Activated CD8-positive, alpha-beta T cell treated with anti-CD3 and anti-CD28 coated beads for 36 hours (primary cell): ENCODE measurements around the gene ERGIC1. TPM values are rescaled to one million over a fixed set of nuclear protein-coding genes. Genes with fewer than 3 reads are reported as not detected.

ENCODE experiments used
- ATAC-seq: fragments of 200-7000 bp; cut with Tn5 transposase; one replicate; pipeline ENCODE4 v1.10.0; 2021; ENCODE audit warnings: mild to moderate bottlenecking, moderate library complexity
- CTCF ChIA-PET: fragments of 350-600 bp; sonication (Branson Sonifier 250); formaldehyde crosslinking; loops from one replicate; lab custom pipeline; 2021; ENCODE audit warnings: antibody characterized with exemption; lab: Charles Lee
- POLR2A ChIA-PET: fragments of 350-600 bp; sonication (Branson Sonifier 250); formaldehyde crosslinking; loops from one replicate; lab custom pipeline; 2021; ENCODE audit warnings: antibody characterized with exemption; lab: Charles Lee
- DNase-seq: peaks from one replicate; pipeline ENCODE4 v3.0.0-alpha.2; 2020
- H3K27ac Mint-ChIP-seq: one replicate; pipeline ENCODE4 v1.8.0; 2021; ENCODE audit warnings: mild to moderate bottlenecking, mixed read lengths
- H3K27me3 Mint-ChIP-seq: one replicate; pipeline ENCODE4 v1.8.0; 2021; ENCODE audit warnings: mixed read lengths
- H3K36me3 Mint-ChIP-seq: one replicate; pipeline ENCODE4 v1.8.0; 2021; ENCODE audit warnings: low read depth, mixed read lengths
- H3K4me1 Mint-ChIP-seq: one replicate; pipeline ENCODE4 v1.8.0; 2021; ENCODE audit warnings: low read depth, mixed read lengths
- H3K4me3 Mint-ChIP-seq: one replicate; pipeline ENCODE4 v1.8.0; 2021; ENCODE audit warnings: mild to moderate bottlenecking, moderate library complexity, mixed read lengths
- H3K9me3 Mint-ChIP-seq: one replicate; pipeline ENCODE4 v1.8.0; 2021; ENCODE audit warnings: mixed read lengths
- intact Hi-C: fragments of 100-400 bp; cut with micrococcal nuclease; formaldehyde crosslinking; loops from one replicate; pipeline ENCODE4 v1.10.0; 2022
- total RNA-seq, 2 experiments: library from RNA; stranded (reverse); gene quantifications; one replicate each; pipeline ENCODE4 v1.2.3, GENCODE V29; 2021
- TF ChIP-seq, protein P1 (sequence below): fragments of 200-600 bp; IDR thresholded peaks from one replicate; pipeline ENCODE4 v1.8.0; 2022; ENCODE audit warnings: antibody characterized with exemption, mild to moderate bottlenecking

Gene ERGIC1
- total RNA-seq, 2 experiments from 2014 or later: 56.1 to 57.0 TPM

DNA sequence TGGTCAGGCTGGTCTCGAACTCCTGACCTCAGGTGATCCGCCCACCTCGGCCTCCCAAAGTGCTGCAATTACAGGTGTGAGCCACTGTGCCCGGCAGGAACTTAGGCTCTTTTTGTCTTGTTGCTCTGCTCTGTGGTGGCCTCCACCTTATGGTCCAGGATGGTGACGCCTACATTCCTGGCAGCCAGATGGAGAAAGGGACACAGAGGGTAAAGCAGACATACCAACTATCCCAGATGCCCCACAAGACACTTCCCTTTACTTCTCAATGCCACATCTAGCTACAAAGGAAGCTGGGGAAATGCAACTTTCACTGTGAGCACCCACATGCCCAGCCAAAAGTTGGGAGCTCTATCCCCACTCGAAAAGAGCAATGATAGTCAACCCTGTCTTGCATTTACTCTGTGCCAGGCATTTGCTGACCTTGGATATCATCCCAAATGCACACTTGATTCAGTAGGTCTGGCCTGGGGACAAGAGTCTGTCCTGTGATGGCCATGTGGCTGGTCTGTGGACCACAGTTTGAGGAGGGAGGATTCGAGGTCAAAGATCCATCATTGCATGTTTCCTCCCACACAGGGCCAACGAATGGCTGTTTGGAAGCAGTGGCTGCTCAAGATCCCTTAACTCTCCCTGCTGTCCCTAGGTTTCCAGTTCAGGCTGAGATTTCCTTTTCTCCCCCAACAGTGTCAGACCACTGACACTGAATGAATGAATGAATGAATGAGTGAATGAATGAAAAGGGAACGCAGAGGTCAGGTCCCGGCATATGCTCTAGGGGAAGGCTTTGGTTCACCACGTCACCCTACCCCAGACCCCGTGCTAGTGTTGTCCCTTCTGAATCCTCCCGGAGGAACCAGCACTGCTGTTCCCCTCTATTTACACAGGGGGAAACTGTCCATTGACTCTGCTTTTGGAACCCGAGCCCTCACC lies 1.4 kb upstream of the ERGIC1 start:
- H3K36me3 Mint-ChIP-seq: no peaks in the 10 kb centered on the region
- DNase-seq (no peak), ATAC-seq (no peak)
- TF ChIP-seq, protein P1, sequence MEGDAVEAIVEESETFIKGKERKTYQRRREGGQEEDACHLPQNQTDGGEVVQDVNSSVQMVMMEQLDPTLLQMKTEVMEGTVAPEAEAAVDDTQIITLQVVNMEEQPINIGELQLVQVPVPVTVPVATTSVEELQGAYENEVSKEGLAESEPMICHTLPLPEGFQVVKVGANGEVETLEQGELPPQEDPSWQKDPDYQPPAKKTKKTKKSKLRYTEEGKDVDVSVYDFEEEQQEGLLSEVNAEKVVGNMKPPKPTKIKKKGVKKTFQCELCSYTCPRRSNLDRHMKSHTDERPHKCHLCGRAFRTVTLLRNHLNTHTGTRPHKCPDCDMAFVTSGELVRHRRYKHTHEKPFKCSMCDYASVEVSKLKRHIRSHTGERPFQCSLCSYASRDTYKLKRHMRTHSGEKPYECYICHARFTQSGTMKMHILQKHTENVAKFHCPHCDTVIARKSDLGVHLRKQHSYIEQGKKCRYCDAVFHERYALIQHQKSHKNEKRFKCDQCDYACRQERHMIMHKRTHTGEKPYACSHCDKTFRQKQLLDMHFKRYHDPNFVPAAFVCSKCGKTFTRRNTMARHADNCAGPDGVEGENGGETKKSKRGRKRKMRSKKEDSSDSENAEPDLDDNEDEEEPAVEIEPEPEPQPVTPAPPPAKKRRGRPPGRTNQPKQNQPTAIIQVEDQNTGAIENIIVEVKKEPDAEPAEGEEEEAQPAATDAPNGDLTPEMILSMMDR: no peak
- H3K4me1 Mint-ChIP-seq: peaks cover 33% of the 10 kb centered on the region
- POLR2A ChIA-PET: interaction anchor here (1.5 kb wide), 1 partner anchor 18 kb away, joined by 7 read pairs; no protein-coding TSS in a partner anchor
- no peaks in the 10 kb centered on the region for H3K9me3 Mint-ChIP-seq
- CTCF ChIA-PET: interaction anchor here (1.3 to 1.9 kb wide), 2 partner anchors 61 to 118 kb away, joined by 4 to 5 read pairs; no protein-coding TSS in a partner anchor
- no peak overlapping the region for H3K27ac Mint-ChIP-seq
- no peaks in the 10 kb centered on the region for H3K27me3 Mint-ChIP-seq
- intact Hi-C loops: loop anchor here (10.0 kb wide), 1 partner anchor 118 kb away; no protein-coding TSS in a partner anchor
- peak overlapping the region; percentile 79 for H3K4me3 Mint-ChIP-seq

DNA sequence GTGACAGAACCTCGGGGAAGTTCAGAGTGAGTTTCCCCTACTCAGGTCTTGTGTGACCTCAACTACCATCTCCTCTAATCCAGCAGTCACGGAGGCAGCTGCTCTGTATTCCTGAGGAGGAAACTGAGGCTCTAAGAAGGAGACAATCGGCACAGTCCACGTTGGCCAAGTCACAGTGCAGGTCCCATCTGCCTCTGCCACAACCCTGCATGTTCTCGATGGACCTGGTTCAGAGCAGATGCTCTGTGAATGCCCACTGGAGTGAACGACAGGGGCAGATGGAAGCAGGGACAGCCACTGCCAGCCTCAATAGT lies 722 bp upstream of the ERGIC1 start:
- TF ChIP-seq, protein P1: no peak
- H3K27me3 Mint-ChIP-seq: no peaks in the 10 kb centered on the region
- peaks cover 40% of the 10 kb centered on the region for H3K4me1 Mint-ChIP-seq
- intact Hi-C loops: loop anchor here (10.0 kb wide), 1 partner anchor 119 kb away; no protein-coding TSS in a partner anchor
- peak overlapping the region; percentile 31 for H3K27ac Mint-ChIP-seq
- ChIA-PET CTCF (interaction anchor here (1.3 to 1.9 kb wide), 2 partner anchors 61 to 118 kb away, joined by 4 to 5 read pairs; no protein-coding TSS in a partner anchor), POLR2A (interaction anchor here (0.8 to 1.5 kb wide), 2 partner anchors 10 to 17 kb away, joined by 3 to 7 read pairs; no protein-coding TSS in a partner anchor)
- H3K4me3 Mint-ChIP-seq: peak overlapping the region; percentile 79
- ATAC-seq (no peak), DNase-seq (no peak)
- no peaks in the 10 kb centered on the region for H3K9me3 Mint-ChIP-seq
- no peaks in the 10 kb centered on the region for H3K36me3 Mint-ChIP-seq

DNA sequence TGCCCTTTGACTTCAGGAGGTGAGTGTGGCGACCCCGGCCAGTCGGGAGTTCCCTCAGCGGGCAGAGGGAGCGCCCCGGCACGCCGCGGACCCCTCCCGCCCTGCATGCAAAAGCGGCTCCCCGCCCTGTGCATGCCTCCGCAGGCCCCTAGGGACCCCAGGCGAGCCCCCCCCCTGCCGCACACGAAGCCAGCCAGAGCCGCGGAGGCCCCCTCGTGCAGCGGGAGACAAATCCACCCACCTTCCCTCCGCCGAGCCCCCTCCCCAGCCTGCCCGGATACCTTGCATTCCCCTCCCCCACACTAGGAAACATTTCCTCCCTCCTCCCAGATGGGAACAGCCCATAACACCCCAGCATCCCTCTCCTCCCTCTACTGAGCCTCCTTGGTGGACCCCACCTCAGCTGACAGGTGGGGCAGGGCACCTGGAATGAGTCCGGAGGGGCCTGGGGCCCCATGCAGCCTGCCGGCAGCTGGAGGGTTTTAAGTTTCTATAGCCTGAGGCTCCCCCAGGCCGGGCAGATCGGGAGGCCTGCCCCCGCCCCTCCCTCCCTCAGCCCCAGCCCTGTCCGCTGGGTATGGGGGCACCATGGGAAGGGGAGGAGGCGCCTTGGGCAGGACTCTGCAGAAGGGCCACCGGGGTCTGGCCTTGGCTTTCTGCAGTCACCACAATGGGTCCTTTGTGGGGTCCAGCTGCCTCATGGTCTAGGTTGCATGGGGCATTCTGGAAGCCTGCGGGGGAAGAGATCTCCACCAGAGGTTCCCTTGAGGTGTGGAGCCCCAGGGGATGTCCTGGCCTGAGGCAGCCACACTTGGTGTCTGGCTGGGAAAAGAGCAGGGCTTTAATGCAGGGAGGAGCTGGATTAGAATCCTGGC lies 601 bp downstream of the ERGIC1 start:
- DNase-seq (peak; percentile 31), ATAC-seq (peak; percentile 31)
- CTCF ChIA-PET: interaction anchor here (0.6 to 2.1 kb wide), 6 partner anchors 58 to 120 kb away, joined by 3 to 9 read pairs (median 4); partner anchors contain the start of gene DUSP1
- Mint-ChIP-seq H3K4me1 (peaks cover 40% of the 10 kb centered on the region), H3K27me3 (no peaks in the 10 kb centered on the region), H3K9me3 (no peaks in the 10 kb centered on the region), H3K27ac (peak overlapping the region; percentile 75), H3K36me3 (no peaks in the 10 kb centered on the region), H3K4me3 (peak overlapping the region; percentile 79)
- POLR2A ChIA-PET: interaction anchor here (0.7 to 3.4 kb wide), 6 partner anchors 16 to 116 kb away, joined by 3 to 22 read pairs (median 4); partner anchors contain the start of gene DUSP1
- intact Hi-C loops: loop anchor here (5.0 to 10.0 kb wide), 2 partner anchors 62 to 120 kb away; partner anchors contain the start of gene DUSP1
- TF ChIP-seq, protein P1: no peak

DNA sequence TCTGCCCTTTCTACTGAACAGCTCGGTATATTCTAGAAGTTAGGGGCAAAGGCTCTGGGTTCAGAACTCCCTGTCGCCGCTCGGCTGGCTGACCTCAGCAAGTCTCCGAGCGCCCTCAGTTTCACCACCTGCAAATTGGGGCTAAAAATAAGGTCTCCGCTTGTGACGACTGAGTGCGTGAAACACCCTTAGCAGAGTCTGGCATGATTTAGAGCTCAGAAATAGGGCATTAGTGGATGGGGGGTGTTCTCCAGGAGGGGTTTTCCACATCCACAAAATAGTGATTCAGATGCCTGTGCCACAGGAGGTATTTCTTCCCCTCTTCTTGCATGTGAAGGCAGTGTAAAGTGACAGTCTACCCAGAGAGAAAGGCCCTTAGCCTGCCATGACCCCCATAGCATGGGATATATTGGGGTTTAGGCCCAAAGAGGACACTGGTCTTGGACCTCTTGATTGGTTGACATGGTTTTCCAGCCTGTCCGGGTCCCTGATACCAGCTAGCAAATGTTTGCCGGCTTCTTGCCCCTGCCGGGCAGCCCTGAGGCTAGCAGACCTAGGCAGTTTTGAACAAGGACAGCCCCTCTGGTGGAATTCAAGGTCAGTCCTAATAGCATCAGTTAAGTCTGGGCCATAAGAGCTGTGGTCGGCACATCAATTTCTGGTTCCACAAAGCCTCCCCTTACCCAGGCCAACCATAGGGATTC lies 1.4 kb downstream of the ERGIC1 start:
- peak; percentile 22 for DNase-seq

More for the DNA sequence above, 1.4 kb downstream of the ERGIC1 start:
- Mint-ChIP-seq H3K4me1 (peaks cover 40% of the 10 kb centered on the region), H3K36me3 (no peaks in the 10 kb centered on the region), H3K9me3 (no peaks in the 10 kb centered on the region), H3K4me3 (peak overlapping the region; percentile 79), H3K27ac (peak overlapping the region; percentile 75), H3K27me3 (no peaks in the 10 kb centered on the region)
- ChIA-PET CTCF (interaction anchor here (0.6 to 3.0 kb wide), 6 partner anchors 58 to 121 kb away, joined by 3 to 10 read pairs (median 5); partner anchors contain the start of gene DUSP1), POLR2A (interaction anchor here (0.7 to 3.4 kb wide), 5 partner anchors 28 to 115 kb away, joined by 3 to 22 read pairs (median 3); partner anchors contain the start of gene DUSP1)
- no peak for ATAC-seq
- TF ChIP-seq, protein P1: no peak
- intact Hi-C loops: loop anchor here (5.0 to 10.0 kb wide), 2 partner anchors 63 to 121 kb away; partner anchors contain the start of gene DUSP1
